ENCODE measurements around the gene SIRT4.
A peak's percentile ranks its signal among the peaks of the same experiment; 100 is the strongest.
"Not testable (repeated sequence)": the region's sequence is repeated elsewhere in the genome, so short reads cannot be mapped to it uniquely, and the experiment has no call there.

The SIRT4 gene

DNA sequence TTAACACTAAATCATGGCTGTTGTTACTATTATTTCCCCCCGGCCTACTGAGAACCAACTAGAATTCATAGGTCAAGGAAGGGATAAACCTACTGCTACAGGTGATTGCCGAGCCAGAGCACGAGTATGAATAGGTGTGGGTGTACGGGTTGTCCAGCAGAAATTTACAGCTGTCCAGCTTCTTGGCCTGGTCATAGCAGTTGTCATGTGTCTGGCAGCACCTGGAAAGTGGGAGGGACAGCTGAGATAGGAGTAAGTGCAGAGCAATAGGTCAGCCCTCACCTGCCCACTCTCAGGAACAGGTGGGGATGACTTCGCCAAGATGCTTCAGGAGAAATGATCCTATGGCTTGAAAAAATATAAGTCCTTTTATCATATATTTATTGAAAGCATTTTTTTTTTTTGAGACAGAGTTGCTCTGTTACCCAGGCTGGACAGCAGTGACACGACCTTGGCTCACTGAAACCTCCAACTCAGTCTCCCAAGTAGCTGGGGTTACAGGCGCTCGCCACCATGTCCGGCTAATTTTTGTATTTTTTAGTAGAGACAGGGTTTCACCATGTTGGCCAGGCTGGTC is 22.8 kb downstream of the SIRT4 start:
- no peak overlapping the region; the same call in 1 of the 2 replicates for H3K4me3 ChIP-seq (replicated peaks; ENCODE audit: low read depth, low read length)
- TF ChIP-seq, protein P1, sequence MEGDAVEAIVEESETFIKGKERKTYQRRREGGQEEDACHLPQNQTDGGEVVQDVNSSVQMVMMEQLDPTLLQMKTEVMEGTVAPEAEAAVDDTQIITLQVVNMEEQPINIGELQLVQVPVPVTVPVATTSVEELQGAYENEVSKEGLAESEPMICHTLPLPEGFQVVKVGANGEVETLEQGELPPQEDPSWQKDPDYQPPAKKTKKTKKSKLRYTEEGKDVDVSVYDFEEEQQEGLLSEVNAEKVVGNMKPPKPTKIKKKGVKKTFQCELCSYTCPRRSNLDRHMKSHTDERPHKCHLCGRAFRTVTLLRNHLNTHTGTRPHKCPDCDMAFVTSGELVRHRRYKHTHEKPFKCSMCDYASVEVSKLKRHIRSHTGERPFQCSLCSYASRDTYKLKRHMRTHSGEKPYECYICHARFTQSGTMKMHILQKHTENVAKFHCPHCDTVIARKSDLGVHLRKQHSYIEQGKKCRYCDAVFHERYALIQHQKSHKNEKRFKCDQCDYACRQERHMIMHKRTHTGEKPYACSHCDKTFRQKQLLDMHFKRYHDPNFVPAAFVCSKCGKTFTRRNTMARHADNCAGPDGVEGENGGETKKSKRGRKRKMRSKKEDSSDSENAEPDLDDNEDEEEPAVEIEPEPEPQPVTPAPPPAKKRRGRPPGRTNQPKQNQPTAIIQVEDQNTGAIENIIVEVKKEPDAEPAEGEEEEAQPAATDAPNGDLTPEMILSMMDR (IDR thresholded peaks at IDR 0.05; ENCODE audit: low read depth, low read length, missing control alignments): no peak
- DNase-seq (ENCODE audit: extremely low read depth, low read depth): no peak

DNA sequence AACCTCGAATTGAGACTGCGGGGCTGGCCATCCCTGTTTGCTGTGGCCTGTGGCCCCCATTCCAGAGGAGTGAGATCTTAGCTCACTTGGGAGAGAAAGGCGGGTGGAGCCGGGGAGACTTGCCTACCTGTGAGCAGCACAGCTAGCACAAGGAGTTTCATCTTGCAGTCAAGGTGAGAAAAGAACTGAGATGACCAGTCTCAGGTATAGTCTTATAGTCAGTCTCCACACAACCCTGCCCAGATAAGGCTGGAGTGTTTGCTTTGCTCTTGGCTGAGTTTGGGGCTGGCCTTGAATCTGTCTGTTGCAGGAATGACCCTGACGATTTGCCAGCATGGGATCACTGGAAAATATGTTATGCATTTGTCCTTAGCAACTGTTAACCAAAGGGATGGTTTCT is 25.5 kb downstream of the SIRT4 start, which contains the start of gene PLA2G1B:
Gene PLA2G1B (minus strand): TSS at position 187 of the 400 bp plus-strand sequence. CDS start 26 bp downstream, at position 161.
- TF ChIP-seq, protein P1 (IDR thresholded peaks at IDR 0.05; ENCODE audit: low read depth, low read length, missing control alignments): no peak
- DNase-seq (ENCODE audit: extremely low read depth, low read depth): no peak
- no peak within 1 kb of the TSS for H3K4me3 ChIP-seq (replicated peaks; ENCODE audit: low read depth, low read length)

DNA sequence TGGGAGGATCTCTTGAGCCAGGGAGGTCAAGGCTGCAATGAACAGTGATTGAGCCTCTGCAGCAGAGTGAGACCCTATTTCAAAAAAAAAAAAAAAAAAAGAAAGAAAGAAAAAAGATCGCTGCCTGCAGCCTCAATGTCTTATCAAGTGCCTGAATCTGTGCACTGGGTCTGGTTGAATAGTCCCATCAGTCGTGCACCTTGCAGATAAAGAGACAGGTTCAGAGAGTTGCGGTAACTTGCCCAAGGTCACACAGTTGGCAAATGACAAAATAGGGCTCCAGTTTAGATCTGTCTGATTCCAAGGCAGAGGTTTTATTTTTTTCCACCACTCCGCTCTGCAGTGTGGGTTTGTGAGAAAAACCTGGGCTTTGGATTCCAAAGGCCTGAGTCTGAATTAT is 26.1 kb downstream of the SIRT4 start:
- H3K4me3 ChIP-seq (replicated peaks; ENCODE audit: low read depth, low read length): no peak overlapping the region
- TF ChIP-seq, protein P1 (IDR thresholded peaks at IDR 0.05; ENCODE audit: low read depth, low read length, missing control alignments): no peak
- no peak for DNase-seq (ENCODE audit: extremely low read depth, low read depth)

DNA sequence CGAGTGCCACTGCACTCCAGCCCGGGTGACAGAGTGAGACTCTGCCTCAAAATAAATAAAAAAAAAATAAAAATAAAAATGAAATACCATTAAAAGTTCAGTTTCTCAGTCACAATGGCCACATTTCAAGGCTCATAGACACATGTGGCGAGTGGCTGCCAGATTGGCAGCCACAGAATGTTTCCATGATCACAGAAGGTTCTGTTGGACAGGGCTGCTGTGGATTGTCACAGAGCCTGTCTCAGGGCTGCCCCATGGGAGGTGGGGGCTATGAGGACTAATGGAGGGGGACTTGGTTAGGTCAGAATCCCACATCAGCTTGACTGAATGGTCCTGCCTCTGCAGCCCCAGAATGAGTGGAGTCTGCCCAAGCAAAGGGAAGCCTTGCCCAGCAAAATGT is 29.3 kb downstream of the SIRT4 start:
- no peak for DNase-seq (ENCODE audit: extremely low read depth, low read depth)
- TF ChIP-seq, protein P1 (IDR thresholded peaks at IDR 0.05; ENCODE audit: low read depth, low read length, missing control alignments): no peak
- H3K4me3 ChIP-seq (replicated peaks; ENCODE audit: low read depth, low read length): no peak overlapping the region

DNA sequence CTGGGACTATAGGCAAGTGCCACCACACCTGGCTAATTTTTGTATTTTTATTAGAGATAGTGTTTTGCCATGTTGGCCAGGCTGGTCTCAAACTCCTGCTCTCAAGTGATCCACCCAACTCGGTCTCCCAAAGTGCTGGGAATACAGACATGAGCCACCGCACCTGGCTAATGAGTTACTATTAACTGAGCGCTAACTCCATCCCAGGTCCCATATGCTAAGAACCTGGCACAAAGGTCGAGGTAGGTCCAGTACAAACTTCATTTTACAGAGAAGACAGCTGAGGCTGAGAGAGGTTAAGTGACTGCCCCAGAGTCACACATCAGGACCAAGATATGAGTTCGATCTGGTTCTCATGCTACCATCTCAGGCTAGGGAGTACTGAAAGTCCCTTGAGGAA is 29.9 kb downstream of the SIRT4 start:
- no peak overlapping the region for H3K4me3 ChIP-seq (replicated peaks; ENCODE audit: low read depth, low read length)
- TF ChIP-seq, protein P1 (IDR thresholded peaks at IDR 0.05; ENCODE audit: low read depth, low read length, missing control alignments): no peak
- no peak for DNase-seq (ENCODE audit: extremely low read depth, low read depth)

DNA sequence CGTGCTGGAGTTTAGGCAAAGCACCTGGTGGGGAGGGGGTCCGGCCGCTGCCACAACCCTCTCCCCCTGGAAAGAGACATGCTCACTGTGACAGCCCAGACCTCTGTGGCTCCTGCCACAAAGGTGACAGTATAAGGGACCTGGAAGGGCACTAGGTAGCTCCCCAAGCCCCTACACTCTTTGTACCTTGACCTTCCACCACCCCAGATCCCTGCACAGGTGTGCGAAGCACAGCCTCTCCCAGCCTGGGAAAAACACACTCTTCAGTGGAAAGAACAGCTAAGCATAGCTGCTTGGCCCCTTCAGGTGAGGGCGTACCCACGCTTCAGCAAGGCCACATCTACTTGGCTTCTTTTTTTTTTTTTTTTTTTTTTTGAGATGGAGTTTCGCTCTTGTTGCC is 30.4 kb downstream of the SIRT4 start:
- no peak overlapping the region for H3K4me3 ChIP-seq (replicated peaks; ENCODE audit: low read depth, low read length)
- TF ChIP-seq, protein P1 (IDR thresholded peaks at IDR 0.05; ENCODE audit: low read depth, low read length, missing control alignments): no peak
- no peak for DNase-seq (ENCODE audit: extremely low read depth, low read depth)

DNA sequence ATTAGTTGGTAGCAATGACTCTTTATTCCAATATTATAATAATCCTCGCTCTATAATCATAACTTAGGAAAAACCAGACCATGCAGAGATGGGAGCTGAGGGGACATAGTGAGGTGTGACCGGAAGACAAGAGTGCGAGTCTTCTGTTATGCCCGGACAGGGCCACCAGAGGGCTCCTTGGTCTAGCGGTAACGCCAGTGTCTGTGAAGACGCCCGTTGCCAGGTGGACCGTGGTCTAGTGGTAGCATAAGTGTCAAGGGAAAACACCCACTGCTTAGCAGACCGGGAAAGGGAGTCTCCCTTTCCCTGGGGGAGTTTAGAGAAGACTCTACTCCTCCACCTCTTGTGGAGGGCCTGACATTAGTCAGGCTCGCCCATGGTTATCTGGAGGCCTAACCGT is 33.3 kb downstream of the SIRT4 start:
- not testable (repeated sequence) for DNase-seq (ENCODE audit: extremely low read depth, low read depth)
- TF ChIP-seq, protein P1 (IDR thresholded peaks at IDR 0.05; ENCODE audit: low read depth, low read length, missing control alignments): peak; percentile 64

DNA sequence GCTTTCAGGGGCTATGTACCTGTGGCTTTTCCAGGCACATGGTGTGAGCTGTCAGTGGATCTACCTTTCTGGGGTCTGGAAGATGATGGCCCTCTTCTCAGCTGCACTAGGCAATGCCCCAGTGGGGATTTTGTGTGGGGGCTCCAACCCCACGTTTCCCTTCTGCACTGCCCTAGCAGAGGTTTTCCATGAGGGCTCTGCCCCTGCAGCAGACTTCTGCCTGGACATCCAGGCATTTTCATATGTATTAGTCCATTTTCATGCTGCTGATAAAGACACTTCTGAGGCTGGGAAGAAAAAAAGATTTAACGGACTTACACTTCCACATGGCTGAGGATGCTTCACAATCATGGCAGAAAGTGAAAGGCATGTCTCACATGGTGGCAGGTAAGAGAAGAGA is 34.3 kb downstream of the SIRT4 start:
- H3K4me3 ChIP-seq (replicated peaks; ENCODE audit: low read depth, low read length); DNase-seq (ENCODE audit: extremely low read depth, low read depth): not testable (repeated sequence)

More for the DNA sequence above, 33.3 kb downstream of the SIRT4 start:
- not testable (repeated sequence) for H3K4me3 ChIP-seq (replicated peaks; ENCODE audit: low read depth, low read length)

Measured in HFF-Myc (cell line).